H1 (cell line): Measurements from ENCODE around the gene DOP1B. TPM values are rescaled to one million over a fixed set of nuclear protein-coding genes. Genes with fewer than 3 reads are reported as not detected.

ENCODE experiments used
- BACH1 ChIP-seq: IDR thresholded peaks from 2 replicates; pipeline ENCODE4 v1.6.1; 2012; ENCODE audit warnings: low read length, improper control_type of control experiment
- BRCA1 ChIP-seq: IDR thresholded peaks from 2 replicates; pipeline ENCODE4 v1.6.1; 2012; ENCODE audit warnings: low read depth, low read length, improper control_type of control experiment
- CBX8 ChIP-seq: fragments of 300-800, 300-1000 bp; sonication (generic); IDR thresholded peaks from 2 replicates; pipeline ENCODE4 v1.7.1; 2016; ENCODE audit warnings: low read depth, low read length, borderline replicate concordance
- GTF2F1 ChIP-seq: IDR thresholded peaks from 2 replicates; pipeline ENCODE4 v1.6.1; 2012; ENCODE audit warnings: low read depth, low read length, improper control_type of control experiment, borderline replicate concordance
- MAFK ChIP-seq: IDR thresholded peaks from 2 replicates; pipeline ENCODE4 v1.6.1; 2012; ENCODE audit warnings: low read depth, mild to moderate bottlenecking, improper control_type of control experiment, low read length
- SIN3A ChIP-seq, 2 experiments: IDR thresholded peaks in 1 of 2; conservative IDR thresholded peaks in 1 of 2; 2 replicates each; pipeline ENCODE4 v1.6.1; 2011 to 2012; ENCODE audit warnings: low read length in 2 of 2, improper control_type of control experiment in 1 of 2, low read depth in 1 of 2, mild to moderate bottlenecking in 1 of 2
- SP4 ChIP-seq: IDR thresholded peaks from 2 replicates; pipeline ENCODE4 v1.6.1; 2012; ENCODE audit warnings: low read length, inconsistent platforms
- TBP ChIP-seq: IDR thresholded peaks from 2 replicates; pipeline ENCODE4 v1.6.1; 2011; ENCODE audit warnings: low read depth, low read length, improper control_type of control experiment
- TCF12 ChIP-seq: IDR thresholded peaks from 2 replicates; pipeline ENCODE4 v1.6.1; 2011; ENCODE audit warnings: low read depth, mild to moderate bottlenecking, low read length
- polyA plus RNA-seq, 7 experiments: library from polyadenylated mRNA; depleted of rRNA in 3 of 7; stranded (reverse) in 5 of 7; unstranded in 2 of 7; fragments of >200 nt in 5 of 7; fragments of 200-250 nt in 2 of 7; gene quantifications; 1 replicate in 5 of 7; 2 replicates in 1 of 7; 4 replicates in 1 of 7; pipeline versions ENCODE4 v1.2.1 to v1.2.3, GENCODE V29; 2011 to 2013; ENCODE audit warnings: missing spikeins in 2 of 7, mixed read lengths in 2 of 7
- total RNA-seq: library from RNA; stranded (reverse); fragmentation: NEBNext Ultra II Directional; extraction: Animal tissue kit (Norgen Biotek cat#: 25700); gene quantifications from 2 replicates; pipeline ENCODE4 v1.2.1, GENCODE V29; 2021
- TF ChIP-seq, protein P1 (sequence below): IDR thresholded peaks from 2 replicates; pipeline ENCODE4 v1.6.1; 2011; ENCODE audit warnings: low read length, improper control_type of control experiment

Gene DOP1B
- total and polyA plus RNA-seq, 2 of the 8 experiments (the other 6 are each of a cell fraction or from before 2014, with no cell fraction given): 2.8 to 9.9 TPM

GRCh38 chr21:36159356-36159921 lies 2.8 kb downstream of the DOP1B start (continued):
- TF ChIP-seq, protein P1, sequence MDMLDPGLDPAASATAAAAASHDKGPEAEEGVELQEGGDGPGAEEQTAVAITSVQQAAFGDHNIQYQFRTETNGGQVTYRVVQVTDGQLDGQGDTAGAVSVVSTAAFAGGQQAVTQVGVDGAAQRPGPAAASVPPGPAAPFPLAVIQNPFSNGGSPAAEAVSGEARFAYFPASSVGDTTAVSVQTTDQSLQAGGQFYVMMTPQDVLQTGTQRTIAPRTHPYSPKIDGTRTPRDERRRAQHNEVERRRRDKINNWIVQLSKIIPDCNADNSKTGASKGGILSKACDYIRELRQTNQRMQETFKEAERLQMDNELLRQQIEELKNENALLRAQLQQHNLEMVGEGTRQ: no peak
- TF ChIP-seq MAFK (no peak), TBP (no peak), SIN3A (conservative IDR thresholded peaks at IDR 0.05 in 1 of 2, IDR thresholded peaks at IDR 0.05 in 1 of 2; ENCODE audit: low read depth in 1 of 2, low read length in 2 of 2) (no peak), GTF2F1 (no peak), SP4 (no peak), TCF12 (no peak), CBX8 (no peak), BRCA1 (no peak), BACH1 (no peak)
